Astrocyte (in vitro differentiated cells and primary cell): Measurements from ENCODE around the gene CAMK1D. TPM values are rescaled to one million over a fixed set of nuclear protein-coding genes. Genes with fewer than 3 reads are reported as not detected.
A peak's percentile ranks its signal among the peaks of the same experiment; 100 is the strongest.

Experiments used
- DNase-seq: peaks from one replicate; pipeline ENCODE4 v3.0.0-alpha.2; 2010; ENCODE audit warnings: low read depth
- FAIRE-seq: peaks from 2 replicates; lab custom pipeline; 2011; peaks lifted over from hg19 to GRCh38; lab: Jason Lieb, UNC
- H2AFZ ChIP-seq: 2 replicates; pipeline ENCODE4 v1.6.0; 2012; ENCODE audit warnings: low read depth, low read length, inconsistent platforms
- H3K27ac ChIP-seq: 2 replicates; pipeline ENCODE4 v1.5.1; 2011; ENCODE audit warnings: low read depth, low read length, inconsistent platforms
- H3K27me3 ChIP-seq: 2 replicates; pipeline ENCODE4 v1.6.0; 2011; ENCODE audit warnings: low read length, inconsistent platforms; ENCODE audit not compliant: insufficient read depth
- H3K36me3 ChIP-seq: 2 replicates; pipeline ENCODE4 v1.5.1; 2011; ENCODE audit warnings: low read length, inconsistent platforms; ENCODE audit not compliant: insufficient read depth
- H3K4me1 ChIP-seq: 2 replicates; pipeline ENCODE4 v1.5.1; 2011; ENCODE audit warnings: low read length, inconsistent platforms; ENCODE audit not compliant: insufficient read depth
- H3K4me2 ChIP-seq: 2 replicates; pipeline ENCODE4 v1.6.0; 2012; ENCODE audit warnings: low read length, inconsistent platforms
- H3K4me3 ChIP-seq: 2 replicates; pipeline ENCODE4 v1.5.1; 2011; ENCODE audit warnings: low read depth, mild to moderate bottlenecking, low read length, inconsistent platforms; ENCODE audit not compliant: insufficient read depth
- H3K79me2 ChIP-seq: 2 replicates; pipeline ENCODE4 v1.6.0; 2012; ENCODE audit warnings: mild to moderate bottlenecking, low read length, inconsistent platforms; ENCODE audit not compliant: insufficient read depth
- H3K9ac ChIP-seq: 2 replicates; pipeline ENCODE4 v1.6.0; 2012; ENCODE audit warnings: mild to moderate bottlenecking, low read length, inconsistent platforms
- H3K9me3 ChIP-seq: 2 replicates; pipeline ENCODE4 v1.5.1; 2012; ENCODE audit warnings: low read depth, mild to moderate bottlenecking, low read length, inconsistent platforms; ENCODE audit not compliant: insufficient read depth
- H4K20me1 ChIP-seq: 2 replicates; pipeline ENCODE4 v1.6.0; 2012; ENCODE audit warnings: low read length, inconsistent platforms; ENCODE audit not compliant: insufficient read depth
- H3K27ac Mint-ChIP-seq: one replicate; pipeline ENCODE4 v1.8.0; 2021; ENCODE audit warnings: mild to moderate bottlenecking, mixed read lengths; ENCODE audit not compliant: unreplicated experiment
- H3K27me3 Mint-ChIP-seq: one replicate; pipeline ENCODE4 v1.8.0; 2021; ENCODE audit warnings: low read depth, mixed read lengths; ENCODE audit not compliant: unreplicated experiment
- H3K36me3 Mint-ChIP-seq: one replicate; pipeline ENCODE4 v1.8.0; 2021; ENCODE audit warnings: low read depth, mixed read lengths; ENCODE audit not compliant: unreplicated experiment
- H3K4me1 Mint-ChIP-seq: one replicate; pipeline ENCODE4 v1.8.0; 2021; ENCODE audit warnings: low read depth, mixed read lengths; ENCODE audit not compliant: unreplicated experiment
- H3K4me3 Mint-ChIP-seq: one replicate; pipeline ENCODE4 v1.8.0; 2021; ENCODE audit warnings: mild to moderate bottlenecking, moderate library complexity, mixed read lengths; ENCODE audit not compliant: unreplicated experiment
- H3K9me3 Mint-ChIP-seq: one replicate; pipeline ENCODE4 v1.8.0; 2021; ENCODE audit warnings: mild to moderate bottlenecking, mixed read lengths; ENCODE audit not compliant: unreplicated experiment
- EZH2 ChIP-seq: IDR thresholded peaks from 2 replicates; pipeline ENCODE4 v1.6.1; 2012; ENCODE audit warnings: mild to moderate bottlenecking, low read length, inconsistent platforms; ENCODE audit not compliant: insufficient read depth
- total RNA-seq: library from RNA; stranded (reverse); gene quantifications from 2 replicates; pipeline ENCODE4 v1.2.1, GENCODE V29; 2021
- TF ChIP-seq, protein P1 (sequence below): IDR thresholded peaks from 2 replicates; pipeline ENCODE4 v1.5.1; 2011; ENCODE audit warnings: low read depth, mild to moderate bottlenecking, inconsistent platforms, low read length, moderate library complexity; ENCODE audit not compliant: insufficient read depth

Gene CAMK1D
- total RNA-seq, 1 donor from 2014 or later, result 23.6 TPM

DNA sequence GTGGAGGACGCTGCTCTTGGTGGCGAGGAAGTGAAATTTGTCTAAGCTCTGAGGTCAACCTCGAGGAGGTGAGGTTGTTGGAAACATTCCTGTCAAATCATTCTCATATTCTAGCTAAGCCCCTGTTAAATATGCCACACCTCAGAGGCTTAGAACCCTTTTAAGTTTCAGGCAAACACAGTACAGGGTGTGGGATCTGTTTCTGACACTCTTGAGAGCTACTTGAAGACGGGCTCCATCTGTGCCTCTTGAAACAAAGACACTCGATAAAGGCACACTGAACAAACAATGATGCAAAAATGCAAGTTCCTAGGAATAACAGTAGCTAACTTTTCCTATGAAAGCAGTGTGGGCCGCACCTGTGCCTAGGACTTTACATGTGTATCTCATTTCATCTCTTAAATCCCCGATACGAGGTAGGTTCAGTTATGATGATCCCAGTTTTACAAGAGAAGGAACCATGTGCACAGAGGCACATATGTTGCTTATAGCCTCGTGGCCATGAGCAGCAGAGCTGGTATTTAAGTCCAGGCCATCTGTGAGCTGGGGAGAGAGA, 352.9 kb downstream of the CAMK1D start:
- peaks cover 3% of the 10 kb centered on the region for H3K36me3 Mint-ChIP-seq
- no peak for DNase-seq
- no peak overlapping the region for H3K4me3 Mint-ChIP-seq
- no peaks in the 10 kb centered on the region for H3K36me3 ChIP-seq
- H3K4me2 ChIP-seq, result no peak overlapping the region
- H3K4me1 Mint-ChIP-seq, result peaks cover 72% of the 10 kb centered on the region
- H2AFZ ChIP-seq, result no peak overlapping the region
- no peaks in the 10 kb centered on the region for H3K27me3 Mint-ChIP-seq
- H3K27ac ChIP-seq, result no peak overlapping the region
- H4K20me1 ChIP-seq, result no peaks in the 10 kb centered on the region
- no peak overlapping the region for H3K9ac ChIP-seq
- H3K9me3 ChIP-seq, result no peaks in the 10 kb centered on the region
- no peaks in the 10 kb centered on the region for H3K79me2 ChIP-seq
- H3K9me3 Mint-ChIP-seq, result peaks cover 2% of the 10 kb centered on the region
- peaks cover 52% of the 10 kb centered on the region for H3K4me1 ChIP-seq
- TF ChIP-seq EZH2, result no peak
- TF ChIP-seq, protein P1, sequence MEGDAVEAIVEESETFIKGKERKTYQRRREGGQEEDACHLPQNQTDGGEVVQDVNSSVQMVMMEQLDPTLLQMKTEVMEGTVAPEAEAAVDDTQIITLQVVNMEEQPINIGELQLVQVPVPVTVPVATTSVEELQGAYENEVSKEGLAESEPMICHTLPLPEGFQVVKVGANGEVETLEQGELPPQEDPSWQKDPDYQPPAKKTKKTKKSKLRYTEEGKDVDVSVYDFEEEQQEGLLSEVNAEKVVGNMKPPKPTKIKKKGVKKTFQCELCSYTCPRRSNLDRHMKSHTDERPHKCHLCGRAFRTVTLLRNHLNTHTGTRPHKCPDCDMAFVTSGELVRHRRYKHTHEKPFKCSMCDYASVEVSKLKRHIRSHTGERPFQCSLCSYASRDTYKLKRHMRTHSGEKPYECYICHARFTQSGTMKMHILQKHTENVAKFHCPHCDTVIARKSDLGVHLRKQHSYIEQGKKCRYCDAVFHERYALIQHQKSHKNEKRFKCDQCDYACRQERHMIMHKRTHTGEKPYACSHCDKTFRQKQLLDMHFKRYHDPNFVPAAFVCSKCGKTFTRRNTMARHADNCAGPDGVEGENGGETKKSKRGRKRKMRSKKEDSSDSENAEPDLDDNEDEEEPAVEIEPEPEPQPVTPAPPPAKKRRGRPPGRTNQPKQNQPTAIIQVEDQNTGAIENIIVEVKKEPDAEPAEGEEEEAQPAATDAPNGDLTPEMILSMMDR, result no peak
- H3K4me3 ChIP-seq, result no peak overlapping the region
- no peak overlapping the region for H3K27ac Mint-ChIP-seq
- H3K27me3 ChIP-seq, result no peaks in the 10 kb centered on the region
- FAIRE-seq, result no peak

DNA sequence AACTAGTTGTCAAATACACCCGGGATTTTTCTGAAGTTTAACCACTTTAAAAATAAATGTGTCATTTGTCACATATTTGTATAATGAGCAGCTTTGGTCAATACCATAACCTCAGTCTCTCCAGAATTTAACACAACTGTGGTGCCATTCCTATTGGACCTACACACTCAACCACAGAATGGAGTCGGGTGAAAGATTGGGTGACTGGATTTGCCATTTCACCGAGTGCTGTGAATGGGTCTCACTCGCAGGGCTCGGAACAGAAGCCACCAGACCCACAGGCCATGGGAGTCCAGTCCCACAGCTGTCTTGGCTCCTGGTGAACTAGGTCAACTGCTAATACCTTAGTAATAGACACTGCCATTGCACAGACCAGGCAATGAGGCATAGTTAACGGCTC, 353.8 kb downstream of the CAMK1D start:
- FAIRE-seq, result peak; percentile 66
- peaks cover 80% of the 10 kb centered on the region for H3K4me1 Mint-ChIP-seq
- no peaks in the 10 kb centered on the region for H4K20me1 ChIP-seq

DNA sequence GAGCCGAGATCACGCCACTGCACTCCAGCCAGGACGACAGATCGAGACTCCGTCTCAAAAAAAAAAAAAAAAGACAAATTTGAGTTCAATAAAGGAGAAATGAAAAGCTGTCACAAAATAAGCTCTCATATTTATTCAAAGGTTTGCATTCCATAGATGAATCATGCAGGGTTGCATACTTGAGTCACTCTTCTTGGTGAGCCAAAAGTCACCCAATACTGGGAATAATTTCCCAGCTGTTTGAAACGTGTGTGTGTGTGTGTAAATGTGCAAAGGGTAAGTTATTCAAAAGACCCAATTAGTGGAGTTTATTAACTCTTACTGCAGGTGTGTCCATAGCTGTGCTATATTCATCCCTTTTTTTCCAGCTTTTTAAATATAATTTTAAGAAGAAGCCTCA, 354.5 kb downstream of the CAMK1D start:
- no peak overlapping the region for H3K4me3 ChIP-seq
- no peaks in the 10 kb centered on the region for H3K27me3 ChIP-seq
- H3K9ac ChIP-seq, result peak overlapping the region; percentile 19
- H3K4me1 ChIP-seq, result peaks cover 66% of the 10 kb centered on the region
- H2AFZ ChIP-seq, result no peak overlapping the region
- FAIRE-seq (peak; percentile 76), DNase-seq (peak; percentile 88)
- Mint-ChIP-seq H3K27me3 (no peaks in the 10 kb centered on the region), H3K4me3 (no peak overlapping the region), H3K9me3 (peaks cover 2% of the 10 kb centered on the region), H3K4me1 (peaks cover 87% of the 10 kb centered on the region), H3K27ac (peak overlapping the region; percentile 95), H3K36me3 (peaks cover 3% of the 10 kb centered on the region)
- H3K9me3 ChIP-seq, result no peaks in the 10 kb centered on the region
- no peaks in the 10 kb centered on the region for H4K20me1 ChIP-seq
- no peaks in the 10 kb centered on the region for H3K36me3 ChIP-seq
- peak overlapping the region; percentile 82 for H3K27ac ChIP-seq
- TF ChIP-seq, protein P1, result no peak
- TF ChIP-seq EZH2, result no peak
- peak overlapping the region; percentile 57 for H3K4me2 ChIP-seq
- no peaks in the 10 kb centered on the region for H3K79me2 ChIP-seq

More for the DNA sequence above, 353.8 kb downstream of the CAMK1D start:
- Histone ChIP-seq H3K4me2 (peak overlapping the region; percentile 57), H3K9me3 (no peaks in the 10 kb centered on the region), H3K9ac (peak overlapping the region; percentile 19), H3K4me1 (peaks cover 59% of the 10 kb centered on the region), H3K27me3 (no peaks in the 10 kb centered on the region), H2AFZ (no peak overlapping the region), H3K79me2 (no peaks in the 10 kb centered on the region), H3K4me3 (no peak overlapping the region), H3K36me3 (no peaks in the 10 kb centered on the region), H3K27ac (peak overlapping the region; percentile 82)
- Mint-ChIP-seq H3K9me3 (peaks cover 2% of the 10 kb centered on the region), H3K36me3 (peaks cover 3% of the 10 kb centered on the region), H3K27ac (peak overlapping the region; percentile 95), H3K27me3 (no peaks in the 10 kb centered on the region), H3K4me3 (no peak overlapping the region)
- TF ChIP-seq, protein P1, result no peak
- TF ChIP-seq EZH2, result no peak
- DNase-seq, result no peak
